Measurements from ENCODE around the gene SENP5.

SENP5 gene

DNA sequence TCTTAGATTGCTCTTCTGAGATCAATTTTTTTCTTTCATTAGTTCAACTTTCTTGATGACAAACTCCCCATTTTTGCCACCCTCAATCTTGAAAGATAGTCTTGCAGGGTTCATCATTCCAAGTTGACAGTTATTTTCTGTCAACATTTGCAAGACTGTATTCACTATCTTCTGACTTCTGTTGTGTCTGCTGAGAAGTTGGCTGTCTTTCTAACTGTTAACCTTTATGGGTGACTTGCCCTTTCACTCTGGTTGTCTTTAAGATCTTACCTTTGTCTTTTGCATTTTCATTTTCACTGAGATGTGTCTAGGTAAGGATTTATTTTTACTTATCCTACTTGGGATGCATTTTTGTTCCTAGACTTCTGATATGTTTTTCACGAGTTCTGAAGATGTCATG, 115.5 kb downstream of the SENP5 start:
- DNase-seq (ENCODE audit: low spot score): no peak
- TF ChIP-seq, protein P1, sequence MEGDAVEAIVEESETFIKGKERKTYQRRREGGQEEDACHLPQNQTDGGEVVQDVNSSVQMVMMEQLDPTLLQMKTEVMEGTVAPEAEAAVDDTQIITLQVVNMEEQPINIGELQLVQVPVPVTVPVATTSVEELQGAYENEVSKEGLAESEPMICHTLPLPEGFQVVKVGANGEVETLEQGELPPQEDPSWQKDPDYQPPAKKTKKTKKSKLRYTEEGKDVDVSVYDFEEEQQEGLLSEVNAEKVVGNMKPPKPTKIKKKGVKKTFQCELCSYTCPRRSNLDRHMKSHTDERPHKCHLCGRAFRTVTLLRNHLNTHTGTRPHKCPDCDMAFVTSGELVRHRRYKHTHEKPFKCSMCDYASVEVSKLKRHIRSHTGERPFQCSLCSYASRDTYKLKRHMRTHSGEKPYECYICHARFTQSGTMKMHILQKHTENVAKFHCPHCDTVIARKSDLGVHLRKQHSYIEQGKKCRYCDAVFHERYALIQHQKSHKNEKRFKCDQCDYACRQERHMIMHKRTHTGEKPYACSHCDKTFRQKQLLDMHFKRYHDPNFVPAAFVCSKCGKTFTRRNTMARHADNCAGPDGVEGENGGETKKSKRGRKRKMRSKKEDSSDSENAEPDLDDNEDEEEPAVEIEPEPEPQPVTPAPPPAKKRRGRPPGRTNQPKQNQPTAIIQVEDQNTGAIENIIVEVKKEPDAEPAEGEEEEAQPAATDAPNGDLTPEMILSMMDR (IDR thresholded peaks at IDR 0.05; ENCODE audit: borderline replicate concordance, control extremely low read depth, extremely low read depth, insufficient read depth, missing control alignments): no peak
- in situ Hi-C loops (cut with MboI; ENCODE audit: low sequenced_read_pairs, unreplicated experiment): loop anchor here (25.0 kb wide), 1 partner anchor 529 kb away; no protein-coding TSS in a partner anchor

All from GM13976 (cell line).